ENCODE data around the gene ERLEC1.

- TF ChIP-seq ELF4 (IDR thresholded peaks at IDR 0.05) (no peak), CTBP1 (IDR thresholded peaks at IDR 0.05; ENCODE audit: borderline replicate concordance) (no peak), NFRKB (IDR thresholded peaks at IDR 0.05) (no peak), ARNT (IDR thresholded peaks at IDR 0.05) (no peak), BHLHE40 (IDR thresholded peaks at IDR 0.05; ENCODE audit: borderline replicate concordance) (no peak), FOXA1 (IDR thresholded peaks at IDR 0.05) (no peak)
These were observed 34.5 kb upstream of the ERLEC1 start for GRCh38 chr2:53752385-53752784.

All from HEK293T (cell line).